CD4-positive, alpha-beta T cell (primary cell): ENCODE measurements around the gene FAM3D. TPM values are rescaled to one million over a fixed set of nuclear protein-coding genes. Genes with fewer than 3 reads are reported as not detected.
"Not testable (repeated sequence)": the region's sequence is repeated elsewhere in the genome, so short reads cannot be mapped to it uniquely, and the experiment has no call there.

Source experiments
- ATAC-seq: fragments of 200-7000 bp; cut with Tn5 transposase; one replicate; pipeline ENCODE4 v1.10.0; 2022; ENCODE audit warnings: mild to moderate bottlenecking; ENCODE audit not compliant: poor library complexity
- CTCF ChIA-PET: fragments of 350-600 bp; sonication (Branson Sonifier 250); formaldehyde crosslinking; loops from one replicate; lab custom pipeline; 2021; ENCODE audit warnings: antibody characterized with exemption, inconsistent platforms; lab: Charles Lee
- POLR2A ChIA-PET: fragments of 350-600 bp; sonication (Branson Sonifier 250); formaldehyde crosslinking; loops from one replicate; lab custom pipeline; 2021; ENCODE audit warnings: antibody characterized with exemption, inconsistent platforms; lab: Charles Lee
- DNase-seq, 14 experiments: peaks; one replicate each; pipeline ENCODE4 v3.0.0-alpha.2; 2013 to 2020; ENCODE audit warnings: mixed read lengths in 2 of 14
- H3K27ac ChIP-seq, 2 donors: one replicate each; pipeline versions ENCODE4 v1.5.1 to v1.7.0; 2013; ENCODE audit warnings: low read length in 2 of 2, low read depth in 1 of 2, mild to moderate bottlenecking in 1 of 2
- H3K27me3 ChIP-seq, 2 experiments: 1 replicate in 1 of 2; 2 replicates in 1 of 2; pipeline versions ENCODE4 v1.6.1 to v1.7.0; 2013; ENCODE audit warnings: low read length in 2 of 2, control low read depth in 1 of 2, mild to moderate bottlenecking in 1 of 2, moderate library complexity in 1 of 2; ENCODE audit not compliant: insufficient read depth in 2 of 2, control insufficient read depth in 1 of 2
- H3K36me3 ChIP-seq: one replicate; pipeline ENCODE4 v1.6.1; 2013; ENCODE audit warnings: low read length, control low read depth; ENCODE audit not compliant: insufficient read depth
- H3K4me1 ChIP-seq: one replicate; pipeline ENCODE4 v1.6.1; 2013; ENCODE audit warnings: low read length, control low read depth; ENCODE audit not compliant: insufficient read depth
- H3K4me3 ChIP-seq: one replicate; pipeline ENCODE4 v1.5.1; 2013; ENCODE audit warnings: mild to moderate bottlenecking, low read length, moderate library complexity
- H3K9me3 ChIP-seq, 2 experiments: 1 replicate in 1 of 2; 2 replicates in 1 of 2; pipeline versions ENCODE4 v1.6.1 to v1.7.0; 2013; ENCODE audit warnings: low read length in 2 of 2, mild to moderate bottlenecking in 2 of 2, control low read depth in 1 of 2, moderate library complexity in 1 of 2; ENCODE audit not compliant: control insufficient read depth in 1 of 2, insufficient read depth in 1 of 2
- H3K27ac Mint-ChIP-seq: one replicate; pipeline ENCODE4 v1.8.0; 2020; ENCODE audit warnings: mixed read lengths
- H3K27me3 Mint-ChIP-seq: one replicate; pipeline ENCODE4 v1.8.0; 2021; ENCODE audit warnings: mixed read lengths
- H3K36me3 Mint-ChIP-seq: one replicate; pipeline ENCODE4 v1.8.0; 2021; ENCODE audit warnings: low read depth, mixed read lengths
- H3K4me1 Mint-ChIP-seq: one replicate; pipeline ENCODE4 v1.8.0; 2021; ENCODE audit warnings: low read depth, mixed read lengths
- H3K4me3 Mint-ChIP-seq: one replicate; pipeline ENCODE4 v1.8.0; 2020; ENCODE audit warnings: mild to moderate bottlenecking, mixed read lengths
- H3K9me3 Mint-ChIP-seq: one replicate; pipeline ENCODE4 v1.8.0; 2020; ENCODE audit warnings: mixed read lengths
- CTCF ChIP-seq: fragments of 200-600 bp; IDR thresholded peaks from one replicate; pipeline ENCODE4 v1.8.0; 2022; ENCODE audit warnings: antibody characterized with exemption, mild to moderate bottlenecking
- intact Hi-C, 2 experiments: fragments of 100-400 bp; cut with DNase I in 1 of 2; cut with micrococcal nuclease in 1 of 2; formaldehyde crosslinking; loops; one replicate each; pipeline versions ENCODE4 v1.15.1 to v1.9.0; 2023 to 2025; cut with DNase I, micrococcal nuclease
- total RNA-seq, 174 experiments: library from RNA in 2 of 174; stranded (reverse) in 2 of 174; gene quantifications; one replicate each; pipeline ENCODE4 v1.2.3 and lab custom pipeline; 2021 to 2026

Gene FAM3D
- total RNA-seq, 2 experiments from 2014 or later: not detected

GRCh38 chr3:58696093-58696492 is 29.5 kb upstream of the FAM3D start:
- DNase-seq (no peak), ATAC-seq (no peak)
- Mint-ChIP-seq H3K36me3 (no peaks in the 10 kb centered on the region), H3K4me1 (no peaks in the 10 kb centered on the region), H3K9me3 (peaks cover 2% of the 10 kb centered on the region), H3K27me3 (no peaks in the 10 kb centered on the region), H3K4me3 (no peak overlapping the region), H3K27ac (no peak overlapping the region)
- Histone ChIP-seq H3K4me1 (no peaks in the 10 kb centered on the region), H3K4me3 (no peak overlapping the region), H3K27me3 (peaks cover 0 to 4% of the 10 kb centered on the region in 2 experiments), H3K9me3 (peaks cover 0 to 6% of the 10 kb centered on the region in 2 experiments), H3K27ac (no peak overlapping the region), H3K36me3 (no peaks in the 10 kb centered on the region)
- ChIA-PET POLR2A (no interaction called here), CTCF (no interaction called here)
- intact Hi-C loops: no loop called here
- TF ChIP-seq CTCF: no peak

GRCh38 chr3:58695284-58695683 is 28.7 kb upstream of the FAM3D start:
- POLR2A ChIA-PET: not testable (repeated sequence)

GRCh38 chr3:58693940-58694850 is 27.6 kb upstream of the FAM3D start:
- H3K27me3 Mint-ChIP-seq: peaks cover 10% of the 10 kb centered on the region
- CTCF ChIA-PET: no interaction called here
- ATAC-seq: no peak

More at GRCh38 chr3:58695284-58695683, 28.7 kb upstream of the FAM3D start:
- H3K36me3 ChIP-seq, H3K27me3 ChIP-seq, H3K36me3 Mint-ChIP-seq, H3K27ac Mint-ChIP-seq, H3K27me3 Mint-ChIP-seq, intact Hi-C loops, H3K4me1 ChIP-seq, H3K9me3 Mint-ChIP-seq, H3K9me3 ChIP-seq, H3K4me3 Mint-ChIP-seq, ATAC-seq, H3K27ac ChIP-seq, H3K4me1 Mint-ChIP-seq, DNase-seq, CTCF ChIA-PET, H3K4me3 ChIP-seq: not testable (repeated sequence)

More at GRCh38 chr3:58693940-58694850, 27.6 kb upstream of the FAM3D start:
- Histone ChIP-seq H3K27ac (no peak overlapping the region), H3K4me1 (no peaks in the 10 kb centered on the region), H3K36me3 (no peaks in the 10 kb centered on the region), H3K4me3 (no peak overlapping the region), H3K27me3 (peaks cover 0 to 4% of the 10 kb centered on the region in 2 experiments), H3K9me3 (peaks cover 0 to 6% of the 10 kb centered on the region in 2 experiments)
- no peaks in the 10 kb centered on the region for H3K4me1 Mint-ChIP-seq
- no peak for TF ChIP-seq CTCF
- H3K27ac Mint-ChIP-seq: no peak overlapping the region
- DNase-seq: no peak
- POLR2A ChIA-PET: no interaction called here
- no peak overlapping the region for H3K4me3 Mint-ChIP-seq
- peaks cover 2% of the 10 kb centered on the region for H3K9me3 Mint-ChIP-seq
- H3K36me3 Mint-ChIP-seq: no peaks in the 10 kb centered on the region
- intact Hi-C loops: no loop called here
